ENCODE measurements around the gene CEP112.

The CEP112 gene

GRCh38 chr17:66177048-66177447 is 14.9 kb downstream of the CEP112 start:
- Histone ChIP-seq H2BK12ac (ENCODE audit: low read length) (no peak overlapping the region), H4K12ac (ENCODE audit: low read depth, low read length) (no peak overlapping the region), H3K27me3 (ENCODE audit: insufficient read depth, low read length) (no peaks in the 10 kb centered on the region), H4K8ac (ENCODE audit: low read depth, low read length) (no peak overlapping the region), H4K91ac (ENCODE audit: low read depth, low read length) (no peak overlapping the region), H3K18ac (ENCODE audit: low read length) (no peak overlapping the region), H3K9ac (ENCODE audit: low read length) (no peak overlapping the region), H3K79me2 (ENCODE audit: control insufficient read depth, insufficient read depth, low read length, poor library complexity) (no peaks in the 10 kb centered on the region), H2BK120ac (ENCODE audit: insufficient read depth, low read length, poor library complexity) (no peak overlapping the region), H3K27ac (ENCODE audit: low read depth, low read length) (no peak overlapping the region), H2AFZ (ENCODE audit: insufficient read depth, low read length, poor library complexity) (no peak overlapping the region), H3K23ac (ENCODE audit: low read length) (no peak overlapping the region), H3K4ac (ENCODE audit: low read depth, low read length) (no peak overlapping the region), H3K4me3 (ENCODE audit: low read depth, low read length) (no peak overlapping the region), H3K79me1 (ENCODE audit: low read length) (no peaks in the 10 kb centered on the region), H3K4me1 (ENCODE audit: control insufficient read depth in 1 of 2, insufficient read depth in 2 of 2, low read length in 2 of 2) (no peaks in the 10 kb centered on the region), H3K36me3 (ENCODE audit: control insufficient read depth in 1 of 2, insufficient read depth in 2 of 2, low read length in 2 of 2) (no peaks in the 10 kb centered on the region), H2BK5ac (ENCODE audit: low read depth, low read length, poor library complexity) (no peak overlapping the region), H3K14ac (ENCODE audit: low read length) (no peak overlapping the region), H2AK5ac (ENCODE audit: low read length) (no peak overlapping the region), H3K4me2 (ENCODE audit: low read length) (no peak overlapping the region), H3K9me3 (ENCODE audit: insufficient read depth, low read depth, low read length) (no peaks in the 10 kb centered on the region)
- DNase-seq = no peak

GRCh38 chr17:66175892-66176291 is 16.0 kb downstream of the CEP112 start:
- Histone ChIP-seq H2BK120ac (ENCODE audit: insufficient read depth, low read length, poor library complexity) (no peak overlapping the region), H3K18ac (ENCODE audit: low read length) (no peak overlapping the region), H2AK5ac (ENCODE audit: low read length) (no peak overlapping the region), H3K79me1 (ENCODE audit: low read length) (no peaks in the 10 kb centered on the region), H3K27me3 (ENCODE audit: insufficient read depth, low read length) (no peaks in the 10 kb centered on the region), H3K79me2 (ENCODE audit: control insufficient read depth, insufficient read depth, low read length, poor library complexity) (no peaks in the 10 kb centered on the region), H3K27ac (ENCODE audit: low read depth, low read length) (no peak overlapping the region), H2BK5ac (ENCODE audit: low read depth, low read length, poor library complexity) (no peak overlapping the region), H2BK12ac (ENCODE audit: low read length) (no peak overlapping the region), H3K9me3 (ENCODE audit: insufficient read depth, low read depth, low read length) (no peaks in the 10 kb centered on the region), H3K4me3 (ENCODE audit: low read depth, low read length) (no peak overlapping the region), H3K36me3 (ENCODE audit: control insufficient read depth in 1 of 2, insufficient read depth in 2 of 2, low read length in 2 of 2) (no peaks in the 10 kb centered on the region), H2AFZ (ENCODE audit: insufficient read depth, low read length, poor library complexity) (no peak overlapping the region), H3K14ac (ENCODE audit: low read length) (no peak overlapping the region), H3K4ac (ENCODE audit: low read depth, low read length) (no peak overlapping the region), H4K8ac (ENCODE audit: low read depth, low read length) (no peak overlapping the region), H3K9ac (ENCODE audit: low read length) (no peak overlapping the region), H4K91ac (ENCODE audit: low read depth, low read length) (no peak overlapping the region), H3K4me2 (ENCODE audit: low read length) (no peak overlapping the region), H4K12ac (ENCODE audit: low read depth, low read length) (no peak overlapping the region), H3K23ac (ENCODE audit: low read length) (no peak overlapping the region), H3K4me1 (ENCODE audit: control insufficient read depth in 1 of 2, insufficient read depth in 2 of 2, low read length in 2 of 2) (no peaks in the 10 kb centered on the region)
- WGBS (ENCODE audit: extremely low coverage, insufficient coverage, insufficient read length) = no CpG with 5 or more reads among the region's 1 CpG
- no peak for DNase-seq

- Histone ChIP-seq H3K4ac (ENCODE audit: low read depth, low read length) (no peak overlapping the region), H4K12ac (ENCODE audit: low read depth, low read length) (no peak overlapping the region), H4K91ac (ENCODE audit: low read depth, low read length) (no peak overlapping the region), H3K79me1 (ENCODE audit: low read length) (no peaks in the 10 kb centered on the region), H3K9me3 (ENCODE audit: insufficient read depth, low read depth, low read length) (no peaks in the 10 kb centered on the region), H3K18ac (ENCODE audit: low read length) (no peak overlapping the region), H3K27me3 (ENCODE audit: insufficient read depth, low read length) (no peaks in the 10 kb centered on the region), H4K8ac (ENCODE audit: low read depth, low read length) (no peak overlapping the region), H2BK12ac (ENCODE audit: low read length) (no peak overlapping the region), H3K4me1 (ENCODE audit: control insufficient read depth in 1 of 2, insufficient read depth in 2 of 2, low read length in 2 of 2) (no peaks in the 10 kb centered on the region), H2BK120ac (ENCODE audit: insufficient read depth, low read length, poor library complexity) (no peak overlapping the region), H3K27ac (ENCODE audit: low read depth, low read length) (no peak overlapping the region), H3K4me2 (ENCODE audit: low read length) (no peak overlapping the region), H3K23ac (ENCODE audit: low read length) (no peak overlapping the region), H2AK5ac (ENCODE audit: low read length) (no peak overlapping the region), H3K14ac (ENCODE audit: low read length) (no peak overlapping the region), H2AFZ (ENCODE audit: insufficient read depth, low read length, poor library complexity) (no peak overlapping the region), H2BK5ac (ENCODE audit: low read depth, low read length, poor library complexity) (no peak overlapping the region), H3K9ac (ENCODE audit: low read length) (no peak overlapping the region), H3K79me2 (ENCODE audit: control insufficient read depth, insufficient read depth, low read length, poor library complexity) (no peaks in the 10 kb centered on the region), H3K36me3 (ENCODE audit: control insufficient read depth in 1 of 2, insufficient read depth in 2 of 2, low read length in 2 of 2) (no peaks in the 10 kb centered on the region), H3K4me3 (ENCODE audit: low read depth, low read length) (no peak overlapping the region)
- no peak for DNase-seq
- WGBS (ENCODE audit: extremely low coverage, insufficient coverage, insufficient read length) = no CpG with 5 or more reads among the region's 2 CpGs
These were observed 19.2 kb downstream of the CEP112 start for GRCh38 chr17:66172691-66173223.

- Histone ChIP-seq H4K91ac (ENCODE audit: low read depth, low read length) (no peak overlapping the region), H2AFZ (ENCODE audit: insufficient read depth, low read length, poor library complexity) (no peak overlapping the region), H3K4me1 (ENCODE audit: control insufficient read depth in 1 of 2, insufficient read depth in 2 of 2, low read length in 2 of 2) (no peaks in the 10 kb centered on the region), H4K12ac (ENCODE audit: low read depth, low read length) (no peak overlapping the region), H3K9me3 (ENCODE audit: insufficient read depth, low read depth, low read length) (no peaks in the 10 kb centered on the region), H3K23ac (ENCODE audit: low read length) (no peak overlapping the region), H2BK120ac (ENCODE audit: insufficient read depth, low read length, poor library complexity) (no peak overlapping the region), H3K4ac (ENCODE audit: low read depth, low read length) (no peak overlapping the region), H3K9ac (ENCODE audit: low read length) (no peak overlapping the region), H3K4me2 (ENCODE audit: low read length) (no peak overlapping the region), H3K27ac (ENCODE audit: low read depth, low read length) (no peak overlapping the region), H4K8ac (ENCODE audit: low read depth, low read length) (no peak overlapping the region), H3K27me3 (ENCODE audit: insufficient read depth, low read length) (no peaks in the 10 kb centered on the region), H2BK5ac (ENCODE audit: low read depth, low read length, poor library complexity) (no peak overlapping the region), H3K14ac (ENCODE audit: low read length) (no peak overlapping the region), H3K18ac (ENCODE audit: low read length) (no peak overlapping the region), H2BK12ac (ENCODE audit: low read length) (no peak overlapping the region), H2AK5ac (ENCODE audit: low read length) (no peak overlapping the region), H3K79me2 (ENCODE audit: control insufficient read depth, insufficient read depth, low read length, poor library complexity) (no peaks in the 10 kb centered on the region), H3K4me3 (ENCODE audit: low read depth, low read length) (no peak overlapping the region), H3K79me1 (ENCODE audit: low read length) (no peaks in the 10 kb centered on the region), H3K36me3 (ENCODE audit: control insufficient read depth in 1 of 2, insufficient read depth in 2 of 2, low read length in 2 of 2) (no peaks in the 10 kb centered on the region)
- DNase-seq = no peak
- no CpG with 5 or more reads among the region's 5 CpGs for WGBS (ENCODE audit: extremely low coverage, insufficient coverage, insufficient read length)
These were observed 19.8 kb downstream of the CEP112 start for GRCh38 chr17:66172144-66172543.
